Dermis blood vessel endothelial cell (primary cell): Measurements from ENCODE around the gene PKIB. TPM values are rescaled to one million over a fixed set of nuclear protein-coding genes. Genes with fewer than 3 reads are reported as not detected.
"Not testable (repeated sequence)": the region's sequence is repeated elsewhere in the genome, so short reads cannot be mapped to it uniquely, and the experiment has no call there.

Experiments used
- DNase-seq: peaks from one replicate; pipeline ENCODE4 v3.0.0; 2010
- total RNA-seq: library from RNA; depleted of rRNA; stranded (reverse); fragments of >200 nt; gene quantifications from 2 replicates; pipeline ENCODE4 v1.2.3, GENCODE V29; 2014

The PKIB gene
- 0.19 TPM in 1 of 2 replicates, not detected in the other for total RNA-seq

GRCh38 chr6:122609881-122610689 is at the start of gene PKIB:
PKIB (plus strand) TSS chr6:122610405; CDS start chr6:122717795, 107,390 bp downstream.
- peak; percentile 75 for DNase-seq

GRCh38 chr6:122563364-122564052 is 46.7 kb upstream of the PKIB start:
- DNase-seq, result no peak

- DNase-seq, result no peak
Measured at GRCh38 chr6:122564230-122564629, 46.0 kb upstream of the PKIB start.

GRCh38 chr6:122565708-122566107 is 44.5 kb upstream of the PKIB start:
- no peak for DNase-seq

- DNase-seq, result no peak
Measured at GRCh38 chr6:122567034-122567433, 43.2 kb upstream of the PKIB start.

- no peak for DNase-seq
Measured at GRCh38 chr6:122568350-122568749, 41.9 kb upstream of the PKIB start.

GRCh38 chr6:122568797-122569221 is 41.4 kb upstream of the PKIB start:
- DNase-seq, result no peak

- no peak for DNase-seq
Measured at GRCh38 chr6:122569230-122569771, 40.9 kb upstream of the PKIB start.

- no peak for DNase-seq
Measured at GRCh38 chr6:122571888-122572287, 38.3 kb upstream of the PKIB start.

GRCh38 chr6:122576888-122577287 is 33.3 kb upstream of the PKIB start:
- no peak for DNase-seq

- DNase-seq, result no peak
Measured at GRCh38 chr6:122578961-122579360, 31.2 kb upstream of the PKIB start.

GRCh38 chr6:122580737-122581136 is 29.5 kb upstream of the PKIB start:
- no peak for DNase-seq

GRCh38 chr6:122589115-122589514 is 21.1 kb upstream of the PKIB start:
- DNase-seq, result no peak

- not testable (repeated sequence) for DNase-seq
Measured at GRCh38 chr6:122598295-122598694, 11.9 kb upstream of the PKIB start.

GRCh38 chr6:122604676-122605075 is 5.5 kb upstream of the PKIB start:
- no peak for DNase-seq

- DNase-seq, result peak; percentile 28
Measured at GRCh38 chr6:122610690-122611455, 668 bp downstream of the PKIB start.

- DNase-seq, result no peak
Measured at GRCh38 chr6:122612838-122613237, 2.6 kb downstream of the PKIB start.

- no peak for DNase-seq
Measured at GRCh38 chr6:122614303-122614702, 4.1 kb downstream of the PKIB start.

GRCh38 chr6:122615409-122615808 is 5.2 kb downstream of the PKIB start:
- no peak for DNase-seq

GRCh38 chr6:122616877-122617276 is 6.7 kb downstream of the PKIB start:
- no peak for DNase-seq

GRCh38 chr6:122619309-122619708 is 9.1 kb downstream of the PKIB start:
- no peak for DNase-seq

- DNase-seq, result no peak
Measured at GRCh38 chr6:122620428-122620827, 10.2 kb downstream of the PKIB start.

- no peak for DNase-seq
Measured at GRCh38 chr6:122620902-122621301, 10.7 kb downstream of the PKIB start.
